ENCODE data around the gene CIITA. TPM values are rescaled to one million over a fixed set of nuclear protein-coding genes. Genes with fewer than 3 reads are reported as not detected.

The CIITA gene
- total and polyA plus RNA-seq, 10 of the 15 experiments (the other 5 are each of a cell fraction or from before 2014, with no cell fraction given) = 11.5 to 145 (median 49.7) TPM

- TF ChIP-seq ZZZ3 (IDR thresholded peaks at IDR 0.05; ENCODE audit: control insufficient read depth, insufficient read length, low read depth) = no peak
- TF ChIP-seq FOXK2 (IDR thresholded peaks at IDR 0.05) = no peak
Measured at GRCh38 chr16:10835281-10835931, 41.6 kb upstream of the CIITA start (continued).

- TF ChIP-seq SKIL (IDR thresholded peaks at IDR 0.05; ENCODE audit: low read depth, poor library complexity, severe bottlenecking) (no peak), SMARCA5 (IDR thresholded peaks at IDR 0.05) (0 out of 2 replicates have a peak, but pooled peaks have one; percentile 30)
- H3K9ac ChIP-seq (ENCODE audit: control insufficient read depth, insufficient read depth, low read length) = no peak overlapping the region
- SMC1A ChIA-PET (ENCODE audit: uncharacterized antibody, unreplicated experiment) = interaction anchor here (0.6 to 8.3 kb wide), 18 partner anchors 11 to 315 kb away, joined by 3 to 75 read pairs (median 4); partner anchors contain the start of gene CIITA
- intact Hi-C loops (cut with micrococcal nuclease; ENCODE audit: unreplicated experiment) = loop anchor here (10.0 kb wide), 1 partner anchor 78 kb away; no protein-coding TSS in a partner anchor
- H3K4me2 ChIP-seq (ENCODE audit: control insufficient read depth, insufficient read depth) = no peak overlapping the region
- FAIRE-seq = no peak
- peaks cover 49% of the 10 kb centered on the region for H3K4me1 ChIP-seq (ENCODE audit: control insufficient read depth, insufficient read depth, low read length)
- H3K79me2 ChIP-seq (ENCODE audit: control insufficient read depth, insufficient read depth, low read length) = no peaks in the 10 kb centered on the region
- H3K9me3 ChIP-seq (replicated peaks; ENCODE audit: control insufficient read depth, insufficient read depth, low read length) = peaks cover 5% of the 10 kb centered on the region
- CTCF ChIA-PET = interaction anchor here (0.5 to 2.3 kb wide), 11 partner anchors 15 to 99 kb away, joined by 3 to 7 read pairs (median 4); no protein-coding TSS in a partner anchor
- POLR2A ChIA-PET = interaction anchor here (0.6 to 3.6 kb wide), 8 partner anchors 8 to 98 kb away, joined by 3 to 25 read pairs (median 3); partner anchors contain the start of gene CIITA
- 31% methylated on average over 1 of the region's 1 CpG for whole genome bisulfite sequencing (ENCODE audit: insufficient coverage, insufficient replicate concordance, low lambda C conversion rate, missing lambda C conversion rate)
- no peaks in the 10 kb centered on the region for H4K20me1 ChIP-seq (ENCODE audit: control insufficient read depth, insufficient read depth)
- ATAC-seq = peak; percentile 38
- H3K36me3 ChIP-seq (ENCODE audit: control insufficient read depth in 2 of 2, insufficient read depth in 2 of 2, low read length in 1 of 2) = no peaks in the 10 kb centered on the region
- no peak overlapping the region for H2AFZ ChIP-seq (ENCODE audit: control insufficient read depth, low read depth, low read length)
- in situ Hi-C loops (cut with MboI) = no loop called here
- no peak overlapping the region for H3K27ac ChIP-seq (ENCODE audit: control insufficient read depth, insufficient read depth)
- no peak for DNase-seq (ENCODE audit: low read depth, low spot score)
- no peak overlapping the region for H3K4me3 ChIP-seq
- H3K27me3 ChIP-seq (replicated peaks in 1 of 2; ENCODE audit: control insufficient read depth in 2 of 2, insufficient read depth in 2 of 2, low read length in 1 of 2) = no peaks in the 10 kb centered on the region
- no TSS peak for BruUV-seq (replicated peaks)
- RAD21 ChIA-PET (ENCODE audit: unreplicated experiment) = interaction anchor here (0.8 to 5.3 kb wide), 7 partner anchors 16 to 92 kb away, joined by 3 to 39 read pairs (median 5); partner anchors contain the start of gene CIITA
Measured at GRCh38 chr16:10836174-10836853, 40.7 kb upstream of the CIITA start.
